ENCODE data around the gene VPS13A.
"Not testable (repeated sequence)": the region's sequence is repeated elsewhere in the genome, so short reads cannot be mapped to it uniquely, and the experiment has no call there.

VPS13A gene

DNA sequence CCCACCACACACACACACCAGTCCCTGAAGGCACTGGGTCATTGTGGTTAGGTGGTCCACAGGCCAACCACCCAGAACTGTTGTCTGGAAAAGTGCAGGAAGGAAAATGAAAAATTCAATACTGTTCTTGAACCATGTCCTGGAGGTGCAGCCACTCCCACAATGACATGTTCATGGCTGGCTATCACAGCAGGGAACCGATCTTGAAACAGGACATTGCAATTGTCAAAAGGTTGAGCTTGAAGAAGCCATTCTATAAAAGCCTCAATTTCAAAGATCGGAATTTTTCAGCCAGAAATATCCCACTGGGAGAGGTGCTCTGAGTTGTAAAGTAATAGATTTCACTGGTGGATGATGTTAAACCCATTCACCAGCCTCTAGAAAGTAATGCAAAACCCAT, 252.6 kb downstream of the VPS13A start:
- no peak for DNase-seq

DNA sequence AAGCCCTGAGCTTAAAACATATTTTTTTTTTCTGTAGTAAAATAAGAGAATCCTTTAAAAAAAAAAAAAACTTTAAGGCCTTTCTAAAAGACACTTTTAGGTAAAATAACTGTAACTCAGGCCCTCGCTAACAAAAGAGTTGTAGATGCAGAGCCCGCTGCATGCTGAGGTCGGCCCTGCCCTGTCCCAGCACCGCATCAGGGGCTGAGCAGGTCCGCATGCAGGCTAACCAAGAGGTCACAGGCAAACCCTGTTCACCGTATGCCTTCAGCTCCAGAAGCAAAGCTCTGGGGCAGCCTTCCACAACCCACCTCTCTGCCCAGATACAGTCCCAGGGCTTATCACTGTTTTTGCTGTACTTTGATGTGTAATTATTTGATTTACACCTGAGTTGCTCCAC, 254.7 kb downstream of the VPS13A start:
- DNase-seq, result no peak

DNA sequence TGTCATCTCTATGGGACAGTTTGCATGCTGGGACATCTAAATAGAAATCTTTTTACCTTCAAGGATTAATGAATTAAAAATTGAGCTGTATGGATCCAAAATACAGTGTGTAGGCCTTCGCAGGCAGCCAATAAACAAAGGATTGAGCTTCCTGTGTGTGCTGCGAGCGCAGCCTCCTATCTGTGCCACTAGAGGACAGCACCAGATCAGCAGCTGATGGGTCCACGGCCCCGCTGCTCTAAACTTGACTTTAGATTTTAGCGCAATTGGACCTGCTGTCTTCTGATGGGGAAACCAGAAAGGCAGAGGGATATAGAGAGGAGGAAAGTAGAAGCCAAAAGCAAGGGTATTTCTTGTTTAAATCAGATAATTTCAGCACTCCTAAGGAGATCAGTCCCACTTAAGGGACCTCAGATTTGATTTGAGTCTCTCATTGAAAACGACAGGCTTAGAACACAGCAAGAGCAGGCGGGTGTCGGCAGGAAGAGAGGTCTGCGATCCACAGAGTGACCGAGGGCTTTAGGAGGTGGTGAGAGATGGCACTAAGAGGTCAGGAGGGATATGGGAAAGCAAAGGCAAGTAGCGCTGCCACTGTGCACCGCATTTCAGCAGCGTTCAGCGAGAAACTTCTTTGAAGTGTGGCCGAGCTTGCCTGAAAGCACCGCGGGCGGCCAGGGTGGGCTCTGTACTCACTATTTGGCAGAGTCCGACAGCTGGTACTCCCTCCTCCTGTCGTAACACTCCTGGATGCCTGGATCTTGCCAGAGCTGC, 256.5 kb downstream of the VPS13A start:
- DNase-seq, result peak; percentile 74

DNA sequence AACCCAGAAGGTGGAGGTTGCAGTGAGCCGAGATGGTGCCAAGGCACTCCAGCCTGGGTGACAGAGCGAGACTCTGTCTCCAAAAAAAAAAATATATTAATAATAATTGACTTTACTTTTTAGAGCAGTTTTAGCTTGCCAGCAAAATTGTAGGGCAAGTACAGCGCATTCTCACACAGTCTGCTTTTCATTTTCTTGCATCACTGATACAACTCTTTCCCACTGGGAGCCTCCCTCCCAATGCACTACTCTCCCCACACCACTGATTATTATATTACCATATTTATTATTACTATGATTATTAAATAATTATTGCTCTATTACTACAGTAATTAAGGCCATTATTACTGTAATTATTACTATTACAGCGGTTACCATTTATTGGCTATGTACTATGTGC, 257.9 kb downstream of the VPS13A start:
- DNase-seq, result no peak

DNA sequence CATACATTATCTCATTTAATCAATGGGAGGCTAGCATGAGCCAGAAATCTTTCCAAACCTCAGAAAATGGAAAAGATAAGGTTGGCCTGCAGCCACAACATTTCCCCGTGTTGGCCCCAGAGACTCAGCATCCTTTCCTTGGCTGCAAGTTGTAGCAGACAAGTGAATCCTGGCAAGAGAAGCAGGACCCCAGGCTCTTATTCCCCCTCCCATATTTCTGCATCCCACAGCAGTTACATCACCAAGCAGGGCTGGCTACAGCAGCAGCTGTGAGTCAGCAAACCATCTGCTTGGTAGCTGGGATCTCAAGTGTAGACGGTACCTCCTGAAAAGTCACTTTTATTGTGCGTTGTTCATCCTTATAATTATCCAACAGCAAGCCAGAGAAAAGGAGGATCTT, 258.4 kb downstream of the VPS13A start:
- DNase-seq, result no peak

DNA sequence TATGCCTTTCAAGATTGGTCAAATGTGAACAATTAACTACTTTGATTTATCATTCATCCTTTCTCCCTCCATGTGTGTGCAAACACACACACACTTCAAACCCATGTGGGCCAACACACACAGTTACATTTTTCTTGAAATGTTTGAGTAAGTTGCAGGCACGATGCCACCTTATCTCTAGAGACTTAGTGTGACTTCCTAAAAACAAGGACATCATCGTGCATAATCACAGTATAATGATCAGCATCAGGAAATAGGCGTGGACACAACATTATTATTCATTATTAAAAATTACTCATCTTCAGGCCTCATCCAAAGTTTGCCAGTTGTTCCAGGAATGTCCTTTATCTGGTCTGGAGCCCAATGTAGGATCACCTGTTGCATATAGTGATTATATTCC, 261.3 kb downstream of the VPS13A start:
- DNase-seq, result no peak

DNA sequence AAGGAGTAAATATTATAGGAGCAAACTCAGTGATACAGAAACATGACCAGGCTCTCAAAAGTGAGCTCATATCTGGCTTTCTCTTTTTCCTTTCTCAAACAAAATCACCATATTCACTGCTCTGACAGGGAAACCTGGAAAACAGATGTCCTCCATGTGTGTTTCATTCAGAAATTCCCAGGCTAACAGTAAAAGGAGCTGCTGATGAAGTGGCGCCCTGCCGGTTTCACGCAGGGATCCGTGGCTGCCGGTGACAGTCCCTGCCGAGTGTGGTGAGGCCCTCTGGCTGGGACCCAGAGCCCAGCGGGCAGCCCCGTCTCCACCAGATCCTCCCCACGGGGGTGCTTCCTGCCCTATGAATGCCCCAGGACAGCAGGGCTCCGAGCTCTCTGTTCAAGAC, 262.7 kb downstream of the VPS13A start:
- peak; percentile 97 for DNase-seq

DNA sequence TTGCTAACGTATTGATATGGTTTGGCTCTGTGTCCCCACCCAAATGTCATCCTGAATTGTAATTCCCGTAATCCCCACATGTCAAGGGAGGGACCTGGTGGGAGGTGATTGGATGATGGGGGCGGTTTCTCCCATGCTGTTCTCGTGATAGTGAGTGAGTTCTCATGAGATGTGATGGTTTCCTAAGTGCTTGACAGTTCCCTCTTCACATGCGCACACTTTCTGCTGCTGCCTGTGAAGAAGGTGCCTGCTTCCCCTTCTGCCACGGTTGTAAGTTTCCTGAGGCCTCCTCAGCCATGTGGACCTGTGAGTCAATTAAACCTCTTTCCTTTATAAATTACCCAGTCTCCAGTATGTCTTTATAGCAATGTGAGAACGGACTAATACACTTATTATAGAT, 263.8 kb downstream of the VPS13A start:
- not testable (repeated sequence) for DNase-seq

DNA sequence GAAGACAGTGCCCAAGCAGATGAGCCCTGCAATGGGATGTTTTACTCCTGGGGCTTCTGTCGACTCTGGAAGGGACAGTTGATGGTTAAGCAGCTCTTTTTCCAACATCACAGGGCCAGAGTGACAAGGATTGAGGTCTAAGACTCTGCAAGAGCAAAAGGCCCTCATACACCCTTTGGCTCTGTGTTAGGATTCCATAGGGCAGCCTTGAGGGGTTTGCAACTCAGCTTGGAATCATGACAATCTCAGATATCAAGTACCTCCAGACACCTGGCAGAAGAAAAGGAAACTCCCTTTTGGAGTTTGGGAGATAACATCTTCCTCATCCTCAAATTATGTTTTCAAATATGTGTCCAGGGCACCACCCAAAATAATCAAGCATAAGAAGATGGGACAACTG, 265.1 kb downstream of the VPS13A start:
- DNase-seq, result no peak

DNA sequence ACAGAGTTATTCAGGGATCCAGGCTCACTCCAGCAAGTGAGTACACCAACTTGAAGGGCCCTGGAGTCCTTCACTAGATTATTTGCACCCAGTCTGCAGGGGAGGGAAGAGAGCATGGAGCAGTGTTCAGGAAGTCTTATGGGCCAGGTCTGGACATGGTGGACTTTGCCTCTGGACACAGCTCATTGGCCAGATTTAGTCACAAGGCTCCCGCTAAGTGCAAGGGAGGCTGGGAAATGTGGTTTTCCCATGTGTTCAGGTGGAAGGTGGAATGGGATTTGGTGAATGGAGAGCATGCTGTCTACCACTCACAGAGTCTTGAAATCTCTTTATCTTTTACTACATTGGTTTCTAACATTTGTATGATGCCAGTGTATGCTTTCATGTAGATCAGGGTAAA, 270.3 kb downstream of the VPS13A start:
- no peak for DNase-seq

DNA sequence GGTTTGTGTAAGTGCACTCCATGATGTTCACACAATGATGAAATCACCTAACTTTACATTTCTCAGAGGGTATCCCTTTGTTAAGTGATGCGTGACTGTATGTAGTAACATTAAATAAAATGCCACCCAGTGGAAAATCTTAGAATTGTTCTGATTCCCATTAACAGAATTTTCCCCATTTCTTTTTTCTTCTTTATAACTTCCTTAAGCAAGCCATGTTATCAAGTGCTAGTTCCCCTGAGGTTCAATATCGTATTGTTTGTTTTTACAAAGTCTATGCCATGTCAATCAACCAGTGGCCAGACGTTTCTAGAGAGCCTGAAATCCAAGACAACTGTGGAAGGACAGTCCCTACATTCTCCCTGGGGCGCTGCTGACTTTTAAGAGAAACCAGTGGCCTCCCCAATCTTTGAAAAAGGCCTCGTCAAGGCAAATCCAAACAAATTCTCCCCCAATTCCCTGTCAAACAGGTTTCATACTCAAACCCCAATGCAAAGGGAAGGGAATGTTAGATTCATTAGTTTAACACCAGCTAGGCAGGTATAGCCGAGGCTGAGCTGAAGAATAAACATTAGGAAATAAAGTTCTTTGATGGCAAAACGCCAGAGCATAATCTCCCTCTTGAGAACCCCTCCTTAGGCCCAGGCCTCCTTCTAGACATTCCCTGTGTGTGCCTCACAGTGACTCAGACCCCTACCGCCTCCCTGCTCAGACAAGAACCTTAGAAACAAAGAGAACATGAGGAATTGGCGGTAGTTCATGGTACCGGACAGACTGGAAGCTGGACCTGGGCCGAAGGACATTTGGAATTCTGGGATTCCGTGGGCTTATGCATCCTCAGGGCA, 272.1 kb downstream of the VPS13A start:
- DNase-seq, result no peak

DNA sequence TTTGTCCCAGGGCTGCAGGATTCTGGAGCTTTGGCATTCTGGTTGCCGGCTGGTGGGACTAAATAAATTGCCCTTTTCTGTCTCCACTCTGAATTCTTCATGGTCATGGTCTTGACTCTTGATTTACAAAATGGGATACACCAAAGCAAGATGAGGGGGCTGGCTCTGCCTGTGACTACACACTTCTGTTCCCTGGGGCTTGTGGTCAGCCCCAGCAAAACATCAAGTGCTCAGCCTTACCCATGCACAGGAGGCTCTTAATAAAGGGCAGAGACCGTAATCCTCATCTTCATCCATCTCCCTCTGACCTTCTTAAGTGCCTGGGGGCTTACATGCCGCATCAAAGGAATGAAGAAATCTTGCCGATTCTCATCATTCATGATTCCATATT, 272.7 kb downstream of the VPS13A start:
- no peak for DNase-seq

DNA sequence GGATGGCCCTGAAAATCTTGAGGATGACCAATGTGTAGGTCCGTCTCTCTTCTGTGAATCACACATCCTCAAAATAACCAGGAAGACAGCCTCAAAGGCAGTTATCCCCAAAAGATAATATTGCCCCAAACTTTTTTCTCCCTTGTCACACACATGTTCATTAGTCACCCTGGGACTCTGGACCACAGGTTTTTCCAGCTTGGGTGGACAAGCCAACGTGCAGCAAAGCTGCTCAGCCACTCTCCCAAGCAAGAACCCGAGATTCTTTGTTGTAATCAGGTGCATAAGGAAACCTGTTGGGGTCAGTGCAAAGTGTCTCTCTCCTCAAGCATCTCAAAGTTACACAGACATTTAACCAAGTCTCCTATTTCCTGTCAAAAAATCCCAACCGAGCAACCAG, 274.2 kb downstream of the VPS13A start:
- DNase-seq, result no peak

DNA sequence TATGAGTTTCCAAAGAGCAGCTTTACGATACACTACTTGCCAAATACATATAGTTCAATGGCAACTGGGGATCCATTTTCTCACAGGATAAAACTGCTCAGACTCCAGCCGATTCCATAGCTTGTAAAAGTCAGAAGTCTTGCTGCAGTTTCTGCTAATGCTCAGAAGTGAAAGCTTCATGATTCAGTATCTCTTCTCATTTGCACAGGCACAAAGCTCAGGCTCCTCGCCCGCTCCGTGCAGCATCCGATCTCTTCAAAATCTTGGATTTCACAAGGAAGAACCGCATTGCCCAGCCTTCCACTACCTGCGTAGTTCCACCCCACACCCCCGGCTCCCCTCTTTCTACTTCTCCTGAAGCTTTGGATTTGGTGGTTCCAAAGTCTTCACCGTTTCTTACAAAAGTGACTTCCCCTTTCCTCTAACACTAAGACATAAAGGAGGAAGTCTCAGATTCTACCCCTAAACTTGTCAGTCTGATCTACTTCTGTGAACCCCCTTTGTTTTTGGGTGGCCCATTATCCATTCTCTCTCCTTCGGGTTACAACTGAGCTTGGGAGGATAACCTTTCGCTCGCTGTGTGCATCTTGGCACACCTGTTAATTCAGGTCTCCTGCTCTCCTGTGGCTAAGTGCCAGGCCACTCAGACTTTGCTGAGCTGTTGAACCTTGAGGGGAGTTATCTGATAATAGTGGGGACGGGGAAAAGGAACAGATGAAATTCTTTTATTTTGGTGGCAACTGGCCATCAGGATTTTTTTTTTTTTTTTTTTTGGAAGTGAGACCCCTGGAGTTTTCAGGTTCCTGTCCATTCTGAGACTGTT, 276.7 kb downstream of the VPS13A start:
- no peak for DNase-seq

DNA sequence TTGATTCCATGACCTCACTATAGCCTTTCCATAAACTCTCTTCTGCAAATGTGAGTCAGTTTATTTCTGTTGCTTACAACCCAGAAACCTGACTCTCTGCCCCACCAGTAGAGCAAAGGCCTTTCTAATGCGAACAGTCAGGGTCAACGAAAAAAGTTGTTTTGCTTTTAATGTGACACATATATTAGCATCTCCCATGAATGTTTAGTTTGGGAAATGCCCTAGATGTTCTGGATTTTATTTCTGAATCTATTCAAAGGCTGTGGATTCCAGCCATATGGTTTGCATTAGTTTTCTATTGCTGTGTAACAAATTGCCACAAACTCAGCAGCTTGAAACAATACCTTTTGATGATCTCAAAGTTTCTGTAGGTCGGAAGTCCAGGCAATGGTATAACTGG, 277.3 kb downstream of the VPS13A start:
- no peak for DNase-seq

DNA sequence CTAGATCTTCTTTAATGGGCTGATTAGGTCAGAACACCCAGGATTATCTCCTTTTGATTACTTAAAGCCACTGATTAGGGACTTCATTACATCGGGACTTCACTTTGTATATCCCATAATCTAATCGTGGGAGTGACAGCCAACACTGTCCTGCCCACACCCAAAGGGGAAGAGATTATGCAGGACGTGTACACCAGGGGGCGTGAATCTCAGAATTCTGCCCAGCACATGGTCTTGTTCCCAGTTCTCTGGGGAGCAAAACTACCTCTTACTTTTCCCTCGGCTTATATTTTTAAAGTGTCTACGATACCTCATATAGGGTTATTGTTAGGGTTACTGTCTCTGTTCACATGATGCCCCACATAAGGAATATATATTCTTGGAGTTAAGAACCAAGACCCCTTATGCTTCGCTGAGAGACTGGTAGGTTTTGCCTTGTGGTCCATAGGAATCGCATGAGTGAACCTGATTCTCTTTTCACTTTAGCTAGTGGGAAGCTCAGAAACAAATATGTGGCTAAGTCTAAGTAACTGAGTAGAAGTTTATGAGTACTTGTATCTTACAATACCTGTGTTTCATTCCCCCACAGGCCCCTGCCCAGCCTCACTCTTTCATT, 278.1 kb downstream of the VPS13A start:
- DNase-seq, result no peak

DNA sequence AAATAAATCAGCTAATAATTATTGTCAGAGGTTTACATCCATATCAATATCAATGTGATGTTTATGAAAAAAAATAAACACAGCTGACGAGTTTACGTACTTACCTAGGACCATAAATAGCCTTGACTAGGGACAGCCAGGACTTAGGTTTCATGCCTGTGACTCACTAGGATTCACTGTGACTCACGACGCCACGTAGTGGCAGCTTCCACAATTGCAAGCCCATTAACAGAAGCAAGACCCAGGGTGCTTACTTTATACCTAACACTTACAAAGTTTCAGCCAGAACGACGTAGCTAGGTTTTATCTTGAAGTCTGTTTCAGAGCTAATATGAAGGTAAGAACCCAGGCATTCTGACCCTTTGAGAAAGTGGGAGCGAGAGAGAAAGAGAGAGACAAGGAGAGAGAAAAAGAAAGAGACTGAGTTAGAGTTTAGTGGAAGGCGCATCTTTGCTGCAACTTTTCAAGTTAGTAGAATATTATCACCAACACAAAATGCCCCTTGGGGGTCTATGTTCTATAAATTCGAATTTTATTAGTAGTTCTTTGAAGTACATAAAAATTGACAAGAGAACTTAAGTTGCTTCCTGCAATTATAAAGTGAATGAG, 279.6 kb downstream of the VPS13A start:
- peak; percentile 82 for DNase-seq

DNA sequence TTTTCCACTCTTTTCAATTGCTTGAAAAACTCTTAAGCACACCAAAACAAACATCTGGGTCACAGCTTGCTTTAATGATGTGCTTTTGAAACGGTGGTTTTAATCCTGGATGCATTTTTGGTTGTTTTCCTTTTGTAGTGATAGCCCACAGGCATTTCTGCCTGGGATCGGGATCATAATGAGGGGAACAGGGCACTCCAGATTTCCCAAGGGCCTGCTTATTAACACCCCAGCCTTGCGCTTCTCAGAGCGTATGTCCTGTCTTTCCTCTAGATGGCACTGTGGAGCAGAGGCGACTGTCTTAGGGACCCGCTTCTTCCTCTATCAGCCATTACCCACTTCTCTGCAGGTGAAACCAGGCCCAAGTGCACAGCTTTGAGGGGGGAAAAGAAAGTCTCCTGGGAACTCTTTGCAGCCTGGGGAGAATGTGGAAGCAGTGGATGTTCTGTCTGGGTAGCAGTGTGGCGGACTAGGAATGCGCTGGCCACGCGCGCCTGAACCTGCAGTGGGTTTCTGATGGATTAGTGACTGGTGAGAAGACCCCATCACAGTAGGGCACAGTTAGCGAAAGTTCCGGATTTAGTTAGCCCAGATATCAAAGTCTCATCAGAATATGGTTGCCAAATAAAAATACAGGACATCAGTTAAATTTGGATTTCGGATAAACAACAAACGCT, 280.7 kb downstream of the VPS13A start:
- DNase-seq, result peak; percentile 55

DNA sequence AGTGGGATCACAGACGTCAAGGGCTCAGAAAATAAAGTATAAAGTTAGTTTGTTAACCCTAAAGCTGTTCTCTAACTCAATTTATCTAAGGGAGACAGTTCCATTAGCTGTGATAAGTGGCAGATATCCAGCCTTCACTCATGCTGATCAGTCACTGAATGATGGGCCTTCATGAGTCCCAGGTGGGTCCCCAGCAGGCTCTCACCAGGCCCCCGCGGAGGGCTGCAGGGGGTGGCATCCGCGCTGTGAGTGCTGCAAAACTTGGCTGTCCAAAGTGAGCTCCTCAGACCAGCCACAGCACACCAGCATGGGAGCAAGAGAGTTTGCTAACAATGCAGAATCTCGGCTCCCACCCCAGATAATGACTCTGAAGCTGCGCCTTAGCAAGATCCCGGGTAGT, 283.6 kb downstream of the VPS13A start:
- no peak for DNase-seq

DNA sequence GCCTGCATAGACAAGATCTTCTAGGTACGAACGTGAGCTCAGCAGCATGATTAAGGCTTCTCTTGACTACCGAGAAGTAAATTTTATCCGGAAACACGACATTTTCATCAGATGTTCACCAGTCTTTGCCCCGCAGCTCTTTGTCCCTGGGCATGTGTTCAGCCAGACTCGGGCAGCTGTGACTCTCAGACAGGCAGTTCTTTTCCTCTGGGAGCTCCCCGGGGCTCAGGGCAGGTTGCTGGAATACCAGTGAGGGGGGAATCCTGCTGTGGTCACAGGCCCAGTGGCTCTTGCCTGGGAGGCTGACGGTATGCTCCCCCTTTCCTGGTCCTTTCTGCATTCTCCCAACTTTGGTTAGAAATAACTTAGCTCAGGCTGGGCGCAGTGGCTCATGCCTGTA, 284.7 kb downstream of the VPS13A start:
- DNase-seq, result no peak

DNA sequence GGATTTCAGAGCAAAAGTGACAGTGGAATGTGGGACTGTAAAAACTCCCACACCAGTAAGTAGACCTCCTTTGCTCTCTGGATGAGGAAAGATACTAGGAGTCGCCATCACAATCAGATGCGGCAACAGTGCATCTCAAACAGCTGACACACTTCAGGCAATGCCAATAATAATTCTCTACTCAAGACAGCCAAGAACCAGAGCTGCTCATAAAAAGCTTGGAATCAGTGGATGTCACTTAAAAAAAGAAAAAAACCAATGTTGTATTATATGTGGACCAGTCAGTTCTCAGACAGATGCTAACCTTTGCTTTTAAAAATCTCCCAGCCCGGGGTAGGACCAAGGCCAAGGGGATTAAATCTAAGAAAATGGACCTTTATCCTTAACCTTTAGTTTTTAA, 285.8 kb downstream of the VPS13A start:
- DNase-seq, result no peak

DNA sequence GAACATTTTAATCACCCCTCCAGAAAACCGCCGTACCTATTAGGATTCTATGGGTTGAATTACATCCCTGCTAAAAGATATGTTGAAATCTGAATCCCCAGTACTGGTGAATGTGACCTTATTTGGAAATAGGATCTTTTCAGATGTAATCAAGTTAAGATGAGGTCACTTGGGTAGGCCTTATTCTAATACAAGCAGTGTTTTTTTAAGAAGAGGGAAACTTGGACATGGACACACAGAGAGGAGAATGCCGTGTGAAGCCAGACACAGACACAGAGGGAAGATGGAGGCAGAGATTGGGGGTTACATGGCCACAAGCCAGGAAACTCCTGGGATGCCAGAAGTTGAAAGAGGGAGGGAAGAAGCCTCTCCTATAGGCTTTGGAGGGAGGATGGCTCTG, 287.3 kb downstream of the VPS13A start:
- DNase-seq, result no peak
